Measurements from ENCODE around the gene ZNF213. TPM values are rescaled to one million over a fixed set of nuclear protein-coding genes. Genes with fewer than 3 reads are reported as not detected.

Gene ZNF213
- polyA plus RNA-seq, 4 donors, result 10.3 to 15.8 (median 11.4) TPM

DNA sequence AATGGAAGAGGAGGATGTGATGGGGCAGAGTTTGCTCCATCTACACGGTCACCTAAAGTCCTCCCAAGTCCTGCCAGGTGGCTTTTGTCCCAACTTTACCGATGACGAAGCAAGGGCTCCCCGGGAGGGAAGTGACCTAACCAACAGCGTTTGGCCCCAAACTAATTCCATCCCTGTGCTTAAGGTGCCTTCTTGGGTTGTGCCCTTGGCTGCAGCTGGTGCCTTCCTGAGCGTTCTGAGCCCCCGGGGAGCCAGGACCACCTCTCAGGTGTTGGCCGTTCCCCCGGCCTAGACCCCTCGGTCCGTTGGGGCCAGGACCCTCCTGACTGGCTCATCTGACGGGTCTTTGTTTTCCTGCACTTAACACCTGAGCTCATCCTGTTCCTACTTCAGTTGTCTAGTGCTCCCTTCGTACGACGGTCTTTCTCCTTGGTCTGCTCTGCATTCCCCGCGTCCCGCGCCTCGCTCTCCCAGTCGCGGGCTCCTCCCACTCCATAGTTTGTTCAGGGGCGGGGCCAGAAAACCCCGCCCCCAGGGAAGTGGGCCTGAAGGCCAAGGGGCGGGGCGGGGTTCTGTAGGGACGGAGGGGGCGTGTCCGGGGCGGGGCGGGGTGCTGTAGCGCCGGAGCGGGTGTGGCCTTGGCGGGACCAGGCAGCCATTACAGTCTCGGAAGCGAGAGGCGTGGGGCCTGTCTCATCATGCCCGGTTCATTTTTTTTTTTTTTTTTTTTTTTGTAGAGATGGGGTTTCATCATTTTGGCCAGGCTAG is 34.9 kb upstream of the ZNF213 start:
- peak in 3 of 4 donors; percentile 76 to 82 (median 78) for DNase-seq (ENCODE audit: low read depth in 4 of 4, low spot score in 3 of 4)

DNA sequence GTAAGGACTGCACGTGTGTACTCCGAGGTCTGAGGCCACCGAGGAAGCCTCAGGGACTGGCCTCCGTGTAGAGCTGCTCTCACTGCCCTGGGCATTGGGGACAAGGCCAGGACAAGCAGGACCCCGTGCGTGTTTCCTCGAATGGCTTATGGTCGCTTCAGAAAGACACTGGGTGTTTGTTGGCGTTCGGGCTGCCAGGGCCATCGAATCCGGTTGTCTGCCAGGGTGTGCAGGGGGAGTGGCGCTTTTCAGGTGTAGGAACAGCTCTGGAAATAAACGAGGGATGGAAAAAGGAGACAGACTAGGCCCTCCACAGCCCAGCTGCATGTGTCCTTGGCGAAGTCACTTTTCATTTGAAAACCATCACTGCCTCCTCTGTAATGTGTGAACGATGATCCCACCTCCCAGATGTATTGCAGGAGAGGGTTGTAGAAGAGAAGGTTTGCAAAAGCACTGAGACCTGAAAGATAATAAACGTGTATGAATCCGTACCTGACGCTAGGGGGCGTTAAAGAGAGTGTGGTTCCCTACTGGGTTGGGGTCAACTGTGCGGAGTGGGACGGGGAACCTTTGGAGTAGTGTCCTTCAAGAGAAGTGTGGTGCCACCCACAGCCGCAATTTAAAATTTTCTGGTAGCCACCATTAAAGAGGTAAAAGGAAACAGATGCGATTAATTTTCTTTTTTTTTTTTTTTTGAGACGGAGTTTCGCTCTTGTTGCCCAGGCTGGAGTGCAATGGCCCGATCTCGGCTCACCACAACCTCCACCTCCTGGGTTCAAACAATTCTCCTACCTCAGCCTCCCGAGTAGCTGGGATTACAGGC is 33.6 kb upstream of the ZNF213 start:
- no peak for DNase-seq (ENCODE audit: low read depth in 4 of 4, low spot score in 3 of 4)

DNA sequence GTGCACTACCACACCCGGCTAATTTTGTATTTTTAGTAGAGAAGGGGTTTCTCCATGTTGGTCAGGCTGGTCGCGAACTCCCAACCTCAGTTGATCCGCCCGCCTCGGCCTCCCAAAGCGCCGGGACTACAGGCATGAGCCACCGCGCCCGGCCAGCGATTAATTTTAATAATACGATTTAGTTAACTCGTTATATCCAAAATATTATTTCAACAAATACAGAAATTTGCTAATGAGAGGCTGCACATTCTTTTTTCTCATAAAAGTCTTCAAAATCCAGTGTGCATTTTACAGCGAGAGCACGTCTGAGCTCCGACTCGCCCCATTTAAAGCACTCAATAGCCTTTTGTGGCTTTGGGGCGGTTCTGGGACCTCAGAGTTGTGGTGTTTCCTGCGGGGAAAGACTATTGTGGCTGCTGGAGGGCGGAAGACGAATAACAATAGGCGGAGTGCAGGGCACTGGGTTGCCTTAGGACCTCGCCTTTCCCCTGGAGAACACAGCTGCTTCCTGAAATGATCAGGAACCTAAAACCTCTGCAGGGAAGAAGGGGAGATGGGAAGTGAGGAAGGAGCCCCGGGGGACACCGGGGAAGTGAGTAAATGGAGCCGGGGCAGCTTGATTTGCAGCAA is 32.9 kb upstream of the ZNF213 start:
- DNase-seq (ENCODE audit: low read depth in 4 of 4, low spot score in 3 of 4), result no peak

DNA sequence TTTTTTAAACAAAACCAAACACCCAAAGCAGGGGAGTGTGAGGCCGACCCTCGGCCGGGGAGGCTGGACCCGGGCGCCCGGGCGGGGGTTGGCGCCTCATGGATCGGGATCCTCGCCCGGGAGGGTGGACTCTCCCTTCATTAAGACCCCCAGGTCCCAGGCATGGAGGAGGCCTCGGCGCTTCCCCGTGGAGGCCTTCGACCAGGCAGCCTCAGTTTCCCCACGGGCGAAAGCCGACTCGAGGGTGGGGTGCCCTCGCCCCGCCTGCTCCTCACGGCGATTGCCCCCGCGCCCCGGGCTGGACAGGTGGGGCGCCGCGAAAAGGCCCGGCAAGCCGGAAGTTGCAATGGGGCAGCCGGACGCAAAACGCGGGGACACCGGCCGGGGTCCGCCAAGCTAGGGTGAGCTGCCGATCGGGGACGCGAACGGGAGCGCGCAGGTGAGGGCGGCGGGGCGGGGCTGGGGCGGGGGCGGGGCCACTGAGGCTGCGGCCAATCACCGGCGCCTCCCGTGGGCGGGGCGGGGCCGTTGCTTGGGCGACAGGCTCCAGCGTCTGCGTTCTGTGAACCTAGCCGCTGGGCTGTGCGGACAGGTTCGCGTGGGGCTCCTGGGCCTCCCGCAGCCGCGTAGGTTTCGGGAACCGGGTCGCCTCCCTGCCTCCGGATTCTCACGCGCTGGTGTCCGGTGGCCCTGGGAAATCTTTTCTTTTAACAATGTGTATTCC is 28.5 kb upstream of the ZNF213 start:
- DNase-seq (ENCODE audit: low read depth in 4 of 4, low spot score in 3 of 4), result peak; percentile 78 to 82 (median 81)

DNA sequence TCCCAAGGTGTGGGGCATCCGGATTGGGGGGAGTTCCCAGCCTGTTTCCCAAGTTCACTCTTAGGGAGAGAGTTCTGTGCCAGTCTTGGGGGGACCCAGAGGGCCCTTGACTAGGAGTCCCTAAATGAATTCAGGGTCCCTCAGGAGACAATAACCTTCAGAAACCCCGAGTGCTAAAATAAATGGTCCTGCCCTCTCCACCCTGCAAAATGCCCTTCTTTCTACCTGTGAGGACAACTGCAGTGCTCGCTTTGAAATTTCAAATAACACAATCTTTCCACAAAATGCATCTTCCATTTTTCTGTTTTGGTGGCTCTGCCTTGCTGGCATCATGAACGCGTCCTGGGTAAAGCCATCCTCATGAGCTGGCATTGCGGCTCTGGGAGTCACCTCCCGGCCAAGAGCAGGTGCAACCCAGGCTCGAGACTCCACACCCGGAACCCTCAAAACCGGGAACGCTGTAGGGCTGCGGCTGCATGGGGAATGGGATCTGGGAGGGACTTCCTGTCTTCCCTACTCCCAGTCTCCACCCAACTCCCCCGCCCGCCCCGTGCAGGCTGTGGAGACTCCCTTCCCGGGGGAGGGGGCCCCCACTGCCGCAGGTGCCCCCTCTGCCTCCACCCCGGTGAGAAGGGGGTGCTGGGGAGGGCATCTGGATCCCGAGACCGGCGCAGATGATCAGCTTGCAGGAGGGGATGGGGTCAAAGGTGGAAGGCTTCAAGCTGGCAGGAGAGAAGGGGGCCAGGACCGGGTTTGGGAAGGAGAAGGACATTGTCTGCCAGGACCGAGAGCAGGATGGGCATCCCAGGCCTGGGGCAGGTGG is 22.6 kb upstream of the ZNF213 start, which contains the start of gene ZNF205:
ZNF205 (plus strand) TSS at position 529 of the 823 bp plus-strand sequence. CDS start 845 bp downstream, outside the sequence.
- DNase-seq (ENCODE audit: low read depth in 4 of 4, low spot score in 3 of 4), result no peak

DNA sequence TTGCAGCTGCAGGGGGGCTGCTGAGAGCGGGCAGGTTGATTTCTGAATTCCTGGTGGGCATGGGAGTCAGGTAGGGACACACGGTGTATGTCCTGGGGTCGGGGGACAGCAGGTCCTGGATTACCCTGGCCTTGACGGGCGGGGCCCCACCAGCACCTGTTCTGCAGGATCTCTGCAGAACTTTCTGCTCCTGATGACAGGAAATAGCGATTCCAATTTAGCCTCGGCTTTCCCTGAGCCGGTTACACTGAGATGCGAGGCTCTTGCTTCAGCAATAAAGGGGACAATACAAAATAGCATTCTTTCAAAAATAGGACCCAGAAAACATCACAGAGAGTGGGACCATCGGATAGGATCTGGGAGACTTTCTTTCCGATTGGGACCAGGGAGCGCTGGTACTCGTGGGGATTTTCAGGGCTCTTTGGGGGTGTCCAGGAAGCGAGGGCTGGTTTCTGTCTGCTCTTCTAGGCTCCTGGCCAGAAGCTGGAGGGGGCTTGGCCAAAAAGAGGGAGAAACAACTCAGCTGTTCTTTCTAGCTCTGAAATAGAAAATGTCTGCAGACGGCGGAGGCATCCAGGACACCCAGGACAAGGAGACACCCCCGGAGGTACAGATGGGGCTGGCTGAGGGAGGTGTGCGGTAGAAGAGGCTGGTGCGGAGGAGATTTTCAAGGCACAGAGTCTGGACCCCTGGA is 21.8 kb upstream of the ZNF213 start:
- no peak for DNase-seq (ENCODE audit: low read depth in 4 of 4, low spot score in 3 of 4)

DNA sequence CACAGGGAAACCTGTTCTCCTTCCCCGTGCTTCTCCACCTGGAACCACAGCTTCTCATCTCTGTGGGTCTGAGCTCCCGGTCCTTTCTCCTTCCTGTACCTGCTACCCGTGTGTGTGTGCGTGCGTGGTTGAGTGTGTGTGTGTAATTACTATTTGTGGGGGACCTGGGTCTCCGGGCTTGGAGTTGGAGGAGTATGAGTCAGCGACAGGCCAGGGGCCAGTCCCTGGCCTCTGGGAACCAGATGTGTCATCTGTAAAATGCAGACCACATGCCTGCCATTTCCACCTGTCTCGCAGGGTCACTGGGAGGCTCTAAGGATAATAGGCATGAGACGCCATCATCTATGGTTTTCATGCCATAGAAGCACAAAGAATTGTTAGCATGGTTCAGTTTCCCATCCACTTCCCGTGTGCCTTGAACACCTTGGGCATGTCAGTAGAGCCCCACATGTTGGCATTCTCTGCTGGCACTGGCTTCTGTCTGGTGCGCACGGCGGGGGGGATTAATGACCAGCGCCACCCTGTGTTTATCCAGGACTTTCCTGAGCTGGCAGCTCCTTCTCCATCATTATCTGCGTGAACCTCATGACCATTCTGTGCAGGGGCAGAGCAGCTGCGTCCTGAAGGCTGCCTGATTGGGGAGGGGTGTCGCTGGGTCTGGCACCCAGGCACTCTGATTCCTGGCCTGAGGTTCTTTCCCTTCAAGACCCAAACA is 20.9 kb upstream of the ZNF213 start:
- DNase-seq (ENCODE audit: low read depth in 4 of 4, low spot score in 3 of 4), result no peak

DNA sequence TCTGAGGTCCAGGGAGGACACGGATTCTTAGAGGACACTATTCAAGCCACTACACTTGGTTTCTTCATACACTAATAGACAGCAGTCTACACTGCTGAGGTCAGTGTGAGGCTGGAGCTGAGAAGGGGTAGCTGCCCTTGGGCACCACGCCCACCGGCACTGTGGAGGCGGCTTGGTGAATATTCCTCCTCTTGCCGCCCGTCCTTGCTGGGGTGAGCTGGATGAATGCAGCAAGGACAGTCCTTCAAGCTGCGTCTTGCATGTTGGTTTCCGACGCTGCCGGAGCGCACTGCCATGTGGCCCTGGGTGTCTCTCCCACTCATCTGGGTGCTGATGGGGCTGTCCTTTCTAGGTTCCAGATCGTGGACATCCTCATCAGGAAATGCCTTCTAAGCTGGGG is 19.8 kb upstream of the ZNF213 start:
- DNase-seq (ENCODE audit: low read depth in 4 of 4, low spot score in 3 of 4), result no peak

DNA sequence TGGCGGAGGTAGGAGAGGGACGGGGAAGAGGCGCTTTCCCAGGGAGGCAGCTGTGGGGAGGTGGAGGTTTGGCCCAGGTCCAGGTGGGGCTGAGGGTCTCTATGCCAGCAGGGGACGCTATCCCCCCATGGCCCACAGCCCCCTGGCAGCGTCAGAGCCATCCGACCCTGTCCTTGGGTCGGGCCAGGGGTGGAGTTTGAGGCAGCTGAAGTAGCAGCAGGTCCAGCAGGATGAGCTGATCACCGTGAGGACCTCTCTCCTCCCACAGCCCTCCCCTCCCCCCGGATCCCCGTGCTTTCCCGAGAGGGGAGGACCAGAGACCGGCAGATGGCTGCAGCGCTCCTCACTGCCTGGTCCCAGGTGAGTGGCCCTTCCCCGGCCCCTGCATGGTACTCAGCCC is 19.3 kb upstream of the ZNF213 start:
- DNase-seq (ENCODE audit: low read depth in 4 of 4, low spot score in 3 of 4), result no peak

DNA sequence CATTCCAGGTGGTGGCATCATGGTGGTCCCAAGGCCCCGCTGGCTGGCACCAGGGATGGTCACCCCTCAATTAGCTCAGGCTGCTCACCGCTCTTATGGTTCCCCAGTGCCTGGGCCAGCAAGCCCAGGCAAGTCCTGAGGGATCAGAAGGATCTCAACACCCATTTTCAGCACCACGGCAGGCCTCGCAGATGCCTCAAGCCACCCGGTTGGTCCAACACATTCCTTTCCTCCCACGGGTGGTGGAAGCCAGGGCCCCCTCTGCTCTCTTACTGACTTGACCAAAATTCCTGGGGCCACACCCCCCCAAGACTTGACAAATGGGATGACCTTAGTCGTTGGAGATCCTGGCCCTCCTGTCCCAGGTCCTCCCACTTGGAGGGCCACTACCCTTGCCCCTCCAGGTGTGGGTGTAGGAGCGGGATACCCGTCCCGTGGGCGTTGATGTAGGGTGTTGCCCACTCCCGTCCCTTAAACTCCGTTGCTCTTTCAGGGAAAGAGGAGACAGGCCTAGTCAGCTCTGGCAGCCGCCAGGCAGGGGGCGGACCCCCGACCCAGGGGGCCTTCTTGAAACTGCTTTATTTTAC is 16.5 kb upstream of the ZNF213 start:
- DNase-seq (ENCODE audit: low read depth in 4 of 4, low spot score in 3 of 4), result no peak

DNA sequence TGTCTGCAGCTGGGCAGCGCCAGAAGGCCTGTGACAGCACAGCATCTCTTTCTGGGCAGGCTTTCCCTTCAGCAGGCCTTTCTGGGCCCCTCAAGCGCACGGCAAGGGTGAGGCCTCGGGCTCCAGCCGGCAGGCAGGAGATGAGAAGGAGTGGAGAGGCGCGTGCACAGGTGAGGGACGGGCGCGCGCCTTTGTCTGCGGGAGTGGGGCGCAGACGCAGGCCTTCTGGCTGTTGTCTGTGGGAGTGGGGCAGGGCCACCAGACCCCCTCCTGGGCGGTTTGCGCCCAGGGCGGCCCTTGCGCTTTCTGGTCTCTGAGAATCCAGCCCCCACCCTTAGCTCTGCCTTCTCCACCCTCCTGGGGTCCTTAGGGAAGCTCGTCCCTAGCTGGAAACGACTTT is 16.0 kb upstream of the ZNF213 start:
- no peak for DNase-seq (ENCODE audit: low read depth in 4 of 4, low spot score in 3 of 4)

DNA sequence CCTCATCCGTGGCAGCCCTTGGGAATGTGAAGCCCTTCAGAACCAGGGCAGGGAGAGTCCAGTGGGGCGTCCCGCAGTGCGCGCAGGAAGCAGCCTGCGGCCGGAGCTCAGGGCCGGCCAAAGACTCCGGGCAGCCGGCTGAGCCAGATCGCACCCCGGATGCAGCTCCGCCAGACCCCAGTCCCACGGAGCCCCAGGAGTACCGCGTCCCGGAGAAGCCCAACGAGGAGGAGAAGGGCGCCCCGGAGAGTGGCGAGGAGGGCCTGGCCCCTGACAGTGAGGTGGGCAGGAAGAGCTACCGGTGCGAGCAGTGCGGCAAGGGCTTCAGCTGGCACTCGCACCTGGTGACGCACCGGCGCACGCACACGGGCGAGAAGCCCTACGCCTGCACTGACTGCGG is 15.5 kb upstream of the ZNF213 start:
- no peak for DNase-seq (ENCODE audit: low read depth in 4 of 4, low spot score in 3 of 4)

DNA sequence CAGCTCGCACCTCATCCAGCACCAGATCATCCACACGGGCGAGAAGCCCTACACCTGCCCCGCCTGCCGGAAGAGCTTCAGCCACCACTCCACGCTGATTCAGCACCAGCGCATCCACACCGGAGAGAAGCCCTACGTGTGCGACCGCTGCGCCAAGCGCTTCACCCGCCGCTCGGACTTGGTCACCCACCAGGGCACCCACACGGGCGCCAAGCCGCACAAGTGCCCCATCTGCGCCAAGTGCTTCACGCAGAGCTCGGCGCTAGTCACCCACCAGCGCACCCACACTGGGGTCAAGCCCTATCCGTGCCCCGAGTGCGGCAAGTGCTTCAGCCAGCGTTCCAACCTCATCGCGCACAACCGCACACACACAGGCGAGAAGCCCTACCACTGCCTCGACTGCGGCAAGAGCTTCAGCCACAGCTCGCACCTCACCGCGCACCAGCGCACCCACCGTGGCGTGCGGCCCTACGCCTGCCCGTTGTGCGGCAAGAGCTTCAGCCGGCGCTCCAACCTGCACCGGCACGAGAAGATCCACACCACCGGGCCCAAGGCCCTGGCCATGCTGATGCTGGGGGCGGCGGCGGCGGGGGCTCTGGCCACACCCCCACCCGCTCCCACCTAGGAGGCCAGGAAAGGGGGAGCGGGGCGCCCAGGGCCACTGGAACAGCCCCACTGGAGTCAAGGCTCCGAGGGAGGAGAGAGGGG is 15.0 kb upstream of the ZNF213 start:
- no peak for DNase-seq (ENCODE audit: low read depth in 4 of 4, low spot score in 3 of 4)

DNA sequence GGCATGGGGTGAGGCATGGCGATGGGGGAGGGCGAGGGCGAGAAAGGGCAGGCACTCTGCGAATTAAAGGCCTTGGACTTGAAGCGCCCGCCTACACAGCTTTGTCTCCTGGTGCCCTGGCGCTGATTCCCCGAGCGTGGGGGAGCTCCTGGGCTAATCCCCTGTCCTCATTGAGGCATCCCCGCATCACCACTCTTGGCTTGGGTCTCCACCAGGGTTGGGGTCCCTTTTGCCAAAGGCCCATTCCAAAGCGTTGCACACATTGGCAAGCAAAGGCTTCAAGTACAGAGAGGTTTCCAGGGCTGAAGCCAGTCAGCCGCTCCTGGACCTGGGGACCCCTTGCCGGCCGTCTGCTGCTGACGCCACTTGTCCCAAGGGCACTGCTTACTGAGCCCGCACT is 14.4 kb upstream of the ZNF213 start:
- DNase-seq (ENCODE audit: low read depth in 4 of 4, low spot score in 3 of 4), result no peak

DNA sequence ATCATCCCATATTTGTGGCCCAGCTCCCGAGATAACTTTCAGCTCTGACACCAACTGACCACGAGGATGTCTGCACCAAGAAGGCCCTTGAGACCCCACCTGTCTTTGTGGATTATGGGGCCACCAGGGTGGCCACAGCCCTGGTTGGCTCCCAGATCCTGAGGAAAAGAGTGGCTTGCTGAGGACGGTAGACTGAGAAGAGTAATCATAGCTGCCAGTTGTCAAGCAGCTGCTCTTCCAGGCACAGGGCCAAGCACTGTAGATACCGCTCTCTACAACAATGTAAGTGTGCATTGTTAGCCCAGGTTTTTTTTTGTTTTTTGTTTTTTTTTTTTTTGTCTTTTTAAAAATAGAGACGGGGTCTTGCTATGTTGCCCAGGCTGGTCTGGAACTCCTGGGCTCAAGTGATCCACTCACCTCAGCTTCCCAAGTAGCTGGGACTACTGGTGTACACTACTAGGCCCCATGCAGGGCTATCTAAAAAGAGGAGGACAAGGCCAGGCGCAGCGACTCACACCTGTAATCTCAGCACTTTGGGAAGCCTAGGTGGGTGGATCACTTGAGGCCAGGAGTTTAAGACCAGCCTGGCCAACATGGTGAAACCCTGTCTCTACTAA is 12.9 kb upstream of the ZNF213 start:
- DNase-seq (ENCODE audit: low read depth in 4 of 4, low spot score in 3 of 4), result no peak

DNA sequence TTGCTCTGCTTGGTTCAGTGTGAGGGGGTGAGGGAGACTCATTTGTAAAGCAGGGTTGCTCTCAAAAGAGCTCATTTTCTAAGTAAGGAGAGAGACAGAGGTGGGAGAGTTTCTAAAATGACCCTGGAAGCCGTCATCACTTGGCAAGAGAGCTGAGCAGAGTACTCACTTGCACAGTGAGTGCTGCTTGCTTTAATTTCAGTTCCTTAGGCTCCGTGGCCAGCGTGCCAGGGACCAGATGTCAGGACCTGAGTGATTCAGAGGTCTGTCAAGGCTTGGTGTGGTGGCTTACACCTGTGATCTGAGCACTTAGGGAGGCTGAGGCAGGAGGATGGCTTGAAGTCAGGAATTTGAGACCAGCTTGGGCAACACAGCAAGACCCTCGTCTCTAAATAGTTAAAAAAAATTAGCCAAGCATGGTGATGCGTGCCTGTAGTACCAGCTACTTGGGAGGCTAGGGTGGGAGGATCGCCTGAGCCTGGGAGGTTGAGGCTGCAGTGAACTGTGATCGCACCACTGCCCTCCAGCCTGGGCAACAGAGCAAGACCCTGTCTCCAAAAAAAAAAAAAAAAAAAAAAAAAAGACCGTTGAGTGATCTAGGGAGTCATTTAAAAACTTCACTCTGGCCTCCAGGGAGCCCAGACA is 11.8 kb upstream of the ZNF213 start:
- DNase-seq (ENCODE audit: low read depth in 4 of 4, low spot score in 3 of 4), result no peak
